GM19023 (cell line): ENCODE results near the gene MRPL23.

Experiments
- ATAC-seq: cut with Tn5 transposase; IDR thresholded peaks from one replicate; pipeline ENCODE4 v1.9.1; 2021; ENCODE audit warnings: mild to moderate bottlenecking, moderate library complexity; ENCODE audit not compliant: unreplicated experiment

The MRPL23 gene

DNA sequence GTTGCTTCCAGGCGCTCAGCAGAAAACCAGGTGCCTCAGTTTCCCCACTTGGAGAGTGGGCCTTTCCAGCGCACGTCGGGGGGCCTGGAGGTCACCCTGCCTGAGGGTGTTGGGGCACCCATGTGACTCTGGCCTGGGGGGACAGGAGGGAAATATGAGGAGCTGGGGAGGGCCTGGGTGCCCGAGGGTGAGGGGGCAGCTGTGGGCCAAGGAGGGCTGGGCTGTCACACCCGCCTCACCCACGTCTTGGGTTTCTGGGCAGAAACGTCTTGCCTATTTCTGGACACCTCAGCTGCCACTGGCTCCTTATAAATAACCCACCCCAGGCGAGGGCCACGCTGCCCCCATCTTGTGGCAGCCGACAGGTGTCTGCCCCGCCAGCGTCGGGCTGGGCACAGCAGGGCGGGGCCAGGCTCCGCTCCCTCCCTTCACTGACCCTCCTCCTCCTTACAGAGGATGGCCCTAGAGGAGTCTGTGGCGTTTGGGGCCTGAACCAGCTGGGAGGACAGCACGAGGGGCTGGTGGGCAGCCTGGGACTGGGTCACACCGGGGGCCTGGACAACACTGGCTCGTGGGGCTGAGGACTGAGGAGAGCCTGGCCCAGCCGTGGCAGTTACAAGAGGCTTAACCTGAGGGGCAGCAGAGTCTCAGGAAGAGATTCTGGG, 26.1 kb upstream of the MRPL23 start:
- ATAC-seq = no peak

GRCh38 chr11:1921574-1922141, 25.5 kb upstream of the MRPL23 start:
- no peak for ATAC-seq

DNA sequence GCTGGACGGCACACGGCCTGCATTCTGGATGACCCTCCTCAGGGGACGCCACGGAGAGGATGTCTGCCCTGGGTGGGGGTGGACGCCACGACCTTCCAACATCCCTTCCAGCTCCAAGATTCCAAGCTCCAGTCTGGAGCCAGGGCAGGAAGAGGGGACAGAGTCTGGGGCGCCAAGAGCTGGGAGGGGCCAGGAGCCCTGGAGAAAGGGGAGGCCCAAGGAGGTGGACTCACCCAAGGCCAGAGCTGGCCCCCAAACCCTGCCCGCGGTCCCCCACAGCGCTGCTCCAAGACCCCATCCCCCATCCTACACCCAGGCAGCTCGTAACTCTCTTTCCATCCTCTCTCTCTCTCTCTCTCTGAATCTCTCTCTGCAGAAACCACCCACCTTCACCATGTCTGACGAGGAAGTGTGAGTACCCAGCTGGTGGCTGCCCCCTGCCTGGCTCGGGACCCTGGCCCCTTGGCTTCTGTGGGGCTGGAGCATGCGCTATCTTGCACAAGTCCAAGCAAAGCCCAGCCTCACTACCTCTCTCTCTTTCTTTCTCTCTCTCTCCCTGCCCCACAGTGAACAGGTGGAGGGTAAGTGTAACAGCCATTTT, 24.6 kb upstream of the MRPL23 start:
- ATAC-seq = no peak

- no peak for ATAC-seq
These were observed 23.8 kb upstream of the MRPL23 start for GRCh38 chr11:1923201-1923956.

- ATAC-seq = no peak
These were observed 23.0 kb upstream of the MRPL23 start for GRCh38 chr11:1924181-1924580.

DNA sequence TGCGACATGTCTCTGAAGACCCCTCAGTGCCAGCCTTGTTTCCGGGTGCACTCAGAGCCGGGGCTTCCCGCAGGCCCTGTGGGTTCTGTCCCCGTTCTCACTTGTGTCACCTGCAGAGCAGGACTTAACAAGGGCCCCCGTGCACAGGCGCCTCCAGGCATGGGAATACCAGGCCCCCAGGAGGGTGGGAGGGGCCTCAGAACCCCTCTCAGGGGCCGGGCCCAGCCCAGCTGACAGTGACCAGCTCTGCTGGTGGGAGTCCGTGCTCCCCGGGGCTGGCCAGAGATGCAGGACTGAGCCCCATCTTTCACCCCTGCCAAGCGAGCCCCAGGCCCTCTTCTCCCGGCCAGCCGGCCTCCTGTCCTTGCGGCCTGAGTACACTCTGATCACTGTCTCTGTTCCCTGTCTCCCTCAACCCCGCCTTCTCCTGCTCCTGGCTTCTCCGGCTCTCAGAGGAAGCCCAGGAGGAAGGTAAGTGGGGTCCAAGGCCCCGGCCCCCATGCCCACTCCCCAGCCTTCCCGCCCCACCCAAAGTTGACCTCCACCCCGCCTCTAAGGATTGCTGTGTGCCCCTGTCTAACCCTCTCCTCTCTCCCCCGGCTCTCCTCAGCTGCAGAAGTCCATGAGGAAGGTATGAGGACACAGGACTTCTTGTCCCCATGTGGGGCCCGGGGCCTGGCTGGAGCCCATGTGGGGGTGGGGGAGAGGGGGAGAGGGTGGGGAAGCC, 22.3 kb upstream of the MRPL23 start:
- ATAC-seq = no peak

GRCh38 chr11:1925373-1926155, 21.6 kb upstream of the MRPL23 start:
- ATAC-seq = no peak

GRCh38 chr11:1926156-1927025, 20.7 kb upstream of the MRPL23 start:
- no peak for ATAC-seq

DNA sequence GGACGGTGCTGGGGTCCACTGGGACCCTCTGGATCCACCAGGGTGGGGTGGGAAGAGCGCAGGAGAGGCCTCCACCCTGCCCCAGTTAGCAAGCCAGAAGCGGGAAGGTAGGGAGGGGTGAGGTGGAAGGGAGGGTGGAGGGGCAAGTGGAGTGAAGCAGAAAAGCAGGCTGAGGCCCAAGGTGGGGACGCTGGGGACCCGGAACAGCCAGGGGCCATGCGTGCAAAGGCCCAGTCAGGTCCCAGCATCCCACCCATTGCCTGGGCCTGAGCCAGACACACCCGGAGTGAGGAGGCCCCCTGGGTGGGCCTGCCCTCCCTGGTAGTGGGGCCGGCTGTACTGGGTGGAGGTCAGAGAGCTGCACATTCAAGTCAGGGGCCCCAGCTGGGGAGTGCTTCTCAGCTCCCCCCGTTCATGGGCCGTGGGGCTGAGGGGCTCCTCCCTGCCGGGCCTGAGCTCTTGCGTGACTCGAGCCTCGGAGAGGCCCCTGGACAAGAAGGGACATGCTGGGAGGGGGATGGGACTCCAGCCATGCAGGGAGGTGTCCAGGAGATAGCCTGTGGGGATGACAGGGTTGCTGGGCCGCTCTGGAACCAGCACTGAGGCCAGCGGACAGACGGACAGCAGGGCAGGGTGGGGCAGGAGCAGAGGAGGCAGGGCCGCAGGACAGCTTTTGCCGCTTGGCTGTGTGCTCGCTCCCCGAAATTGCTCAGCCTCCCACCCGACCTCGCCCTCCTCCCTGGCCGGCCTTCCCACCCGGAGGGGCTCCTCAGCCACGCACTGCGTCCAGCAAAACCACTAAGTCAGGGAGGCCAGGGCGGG, 19.9 kb upstream of the MRPL23 start:
- ATAC-seq = no peak

DNA sequence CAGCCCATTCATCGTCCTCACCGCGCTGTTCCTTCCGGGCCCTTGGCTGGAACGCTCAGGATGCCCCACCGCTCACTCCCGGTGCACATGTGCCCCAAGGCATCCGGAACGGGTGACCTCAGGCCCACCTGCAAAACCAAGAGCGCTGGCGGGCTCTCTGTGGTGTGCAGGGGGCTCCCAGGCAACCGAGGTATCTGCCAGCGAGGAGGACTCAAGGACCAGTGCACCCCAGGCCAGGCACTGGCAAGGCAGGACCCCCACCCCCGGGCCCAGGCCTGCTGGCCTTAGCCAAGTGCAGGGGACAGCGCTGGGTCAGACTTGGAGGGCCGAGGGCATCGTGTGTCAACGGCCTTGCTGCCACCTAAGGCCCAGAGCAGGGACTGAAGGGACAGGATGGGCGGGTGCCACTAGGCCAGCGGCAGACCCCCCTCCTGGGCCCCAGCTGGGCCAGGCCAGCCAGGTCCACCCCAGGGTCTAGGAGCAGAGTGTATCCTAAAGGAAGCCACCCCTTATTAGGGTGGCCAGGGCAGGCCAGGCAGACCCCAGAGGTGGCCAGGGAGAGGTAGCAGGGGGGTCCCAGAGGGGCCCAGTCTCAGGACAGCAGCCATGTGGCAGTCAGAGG, 19.2 kb upstream of the MRPL23 start:
- ATAC-seq = no peak

GRCh38 chr11:1928470-1928890, 18.7 kb upstream of the MRPL23 start:
- ATAC-seq = no peak

DNA sequence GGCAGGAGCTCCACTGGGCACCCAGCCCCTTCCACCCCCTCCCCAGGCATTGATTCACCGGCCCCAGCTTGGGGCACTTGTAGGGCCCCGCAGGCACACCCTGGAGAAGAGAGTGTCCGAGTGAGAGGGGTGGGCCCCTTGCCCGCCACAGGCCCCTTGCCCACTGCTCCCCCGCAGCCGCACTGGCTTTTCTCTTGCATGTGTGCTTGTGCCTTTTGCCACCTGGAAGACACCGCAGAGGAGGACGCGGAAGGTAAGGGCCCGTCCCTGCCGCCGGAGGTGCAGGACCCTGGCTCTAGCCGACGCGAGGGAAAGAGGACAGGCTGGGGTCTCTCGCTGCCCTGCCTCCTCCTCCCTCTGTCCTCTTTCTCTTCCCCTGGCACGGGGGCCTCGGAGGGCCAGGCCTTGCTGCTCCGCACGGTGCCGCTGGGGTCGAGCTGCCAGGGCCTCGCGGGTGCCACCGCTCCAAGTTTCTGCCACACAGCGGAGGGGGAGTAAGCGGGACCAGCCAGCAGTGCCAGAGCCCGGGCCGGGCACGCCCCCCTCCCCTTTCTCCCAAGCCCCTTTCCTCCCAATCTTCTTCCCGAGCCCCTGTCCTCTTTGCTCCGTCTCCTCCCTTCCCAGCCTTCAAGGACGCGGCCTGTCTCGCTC, 18.1 kb upstream of the MRPL23 start:
- no peak for ATAC-seq

GRCh38 chr11:1929621-1930461, 17.3 kb upstream of the MRPL23 start:
- no peak for ATAC-seq

GRCh38 chr11:1930462-1930830, 16.7 kb upstream of the MRPL23 start:
- ATAC-seq = no peak

DNA sequence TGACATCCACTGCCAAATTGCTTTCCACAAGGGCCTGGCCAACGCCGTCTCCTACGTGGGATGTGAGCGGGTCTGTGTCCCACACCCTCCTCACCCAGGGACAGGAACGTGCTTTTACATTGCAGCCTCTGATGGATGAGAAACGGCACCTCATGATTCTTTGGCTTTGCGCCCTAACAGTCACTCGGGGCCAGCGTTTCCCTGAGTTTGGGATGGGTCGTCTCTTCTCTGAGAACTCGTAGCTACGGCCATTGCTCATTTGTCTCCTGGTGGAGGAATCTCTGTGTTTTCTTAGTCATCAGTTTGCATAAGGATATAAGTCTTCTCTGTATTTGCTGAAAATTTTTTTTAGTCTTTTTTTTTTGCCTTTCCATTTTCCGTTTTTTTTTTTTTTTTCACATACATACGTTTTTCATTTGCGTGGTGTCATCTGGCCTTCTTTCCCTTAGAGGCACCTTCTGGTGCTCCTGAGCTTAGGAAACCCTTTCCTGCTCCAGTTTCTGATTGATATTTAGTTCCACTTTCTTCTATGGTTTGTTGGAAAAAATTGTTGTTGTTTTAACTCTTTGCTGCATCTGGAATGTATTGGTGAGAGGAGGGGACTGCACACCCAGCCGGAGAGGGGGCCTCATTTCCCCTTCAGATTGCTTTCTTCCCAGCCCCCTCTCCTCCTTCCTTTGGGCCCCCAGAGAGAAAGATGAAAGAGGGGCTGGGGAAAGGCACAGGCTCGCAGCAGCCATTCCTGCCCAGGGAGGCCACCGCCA, 15.6 kb upstream of the MRPL23 start:
- no peak for ATAC-seq

GRCh38 chr11:1932105-1932480, 15.0 kb upstream of the MRPL23 start:
- ATAC-seq = no peak
